H1 (cell line): ENCODE results near the gene TEKT5. TPM values are rescaled to one million over a fixed set of nuclear protein-coding genes. Genes with fewer than 3 reads are reported as not detected.

Experiments
- CTCF ChIA-PET: fragments of 300-600 bp; sonication (Branson Sonifier 250); formaldehyde crosslinking; loops from one replicate; lab custom pipeline; 2021; ENCODE audit not compliant: partially characterized antibody; lab: Charles Lee
- POLR2A ChIA-PET: fragments of 300-600 bp; sonication (Branson Sonifier 250); formaldehyde crosslinking; loops from one replicate; lab custom pipeline; 2021; ENCODE audit warnings: inconsistent platforms; ENCODE audit not compliant: partially characterized antibody; lab: Charles Lee
- DNase-seq, 2 experiments: peaks; one replicate each; pipeline versions ENCODE4 v3.0.0 to v3.0.0-alpha.2; 2010 to 2022; ENCODE audit warnings: low spot score in 2 of 2, low read depth in 1 of 2, mixed read lengths in 1 of 2
- FAIRE-seq: peaks from 2 replicates; lab custom pipeline; 2011; peaks lifted over from hg19 to GRCh38; lab: Jason Lieb, UNC
- H2AFZ ChIP-seq: 2 replicates; pipeline ENCODE4 v1.8.1; 2012; ENCODE audit warnings: low read length, inconsistent platforms
- H2AK5ac ChIP-seq: 2 replicates; pipeline ENCODE4 v1.6.1; 2013; ENCODE audit warnings: low read depth, low read length
- H2BK120ac ChIP-seq: replicated peaks from 2 replicates; pipeline ENCODE3; 2013; ENCODE audit warnings: low read depth, low read length, inconsistent platforms
- H2BK12ac ChIP-seq: 2 replicates; pipeline ENCODE4 v1.6.1; 2013; ENCODE audit warnings: low read depth, low read length
- H2BK15ac ChIP-seq: 2 replicates; pipeline ENCODE4 v1.6.1; 2013; ENCODE audit warnings: low read length
- H2BK20ac ChIP-seq: 2 replicates; pipeline ENCODE4 v1.6.1; 2013; ENCODE audit warnings: low read length
- H2BK5ac ChIP-seq: 2 replicates; pipeline ENCODE4 v1.6.1; 2013; ENCODE audit warnings: low read depth, low read length
- H3K14ac ChIP-seq: 2 replicates; pipeline ENCODE4 v1.6.1; 2013; ENCODE audit warnings: inconsistent platforms; ENCODE audit not compliant: insufficient read length
- H3K18ac ChIP-seq: 2 replicates; pipeline ENCODE4 v1.6.1; 2013; ENCODE audit warnings: low read length; ENCODE audit errors: extremely low read depth
- H3K23ac ChIP-seq: 2 replicates; pipeline ENCODE4 v1.6.1; 2013; ENCODE audit warnings: inconsistent platforms; ENCODE audit not compliant: insufficient read length
- H3K23me2 ChIP-seq: 2 replicates; pipeline ENCODE4 v1.6.1; 2013; ENCODE audit warnings: low read depth, low read length
- H3K27ac ChIP-seq: 2 replicates; pipeline ENCODE4 v1.6.1; 2011; ENCODE audit warnings: low read depth, low read length, inconsistent platforms
- H3K27me3 ChIP-seq, 4 experiments: replicated peaks in 1 of 4; 1 replicate in 1 of 4; 2 replicates in 3 of 4; pipeline versions ENCODE4 v1.6.1 to v1.8.1; 2011 to 2013; ENCODE audit warnings: low read length in 3 of 4, mild to moderate bottlenecking in 3 of 4, inconsistent platforms in 2 of 4, mixed read lengths in 2 of 4, moderate library complexity in 1 of 4; ENCODE audit not compliant: control insufficient read depth in 3 of 4, insufficient read depth in 3 of 4; ENCODE audit errors: extremely low read depth in 1 of 4
- H3K36me3 ChIP-seq, 4 experiments: 2 replicates each; pipeline versions ENCODE4 v1.6.1 to v1.8.1; 2011 to 2013; ENCODE audit warnings: mild to moderate bottlenecking in 4 of 4, low read length in 3 of 4, moderate library complexity in 2 of 4, control low read depth in 1 of 4, inconsistent platforms in 1 of 4; ENCODE audit not compliant: insufficient read depth in 4 of 4, control insufficient read depth in 2 of 4
- H3K4ac ChIP-seq: replicated peaks from 2 replicates; pipeline ENCODE3; 2013; ENCODE audit warnings: low read length, low read depth, mixed read lengths, inconsistent platforms; ENCODE audit not compliant: insufficient read length
- H3K4me1 ChIP-seq, 4 experiments: replicated peaks in 1 of 4; 1 replicate in 1 of 4; 2 replicates in 3 of 4; pipeline versions ENCODE4 v1.6.1 to v1.8.1; 2011 to 2013; ENCODE audit warnings: low read length in 3 of 4, inconsistent platforms in 2 of 4, mixed read lengths in 1 of 4; ENCODE audit not compliant: insufficient read depth in 4 of 4, control insufficient read depth in 3 of 4
- H3K4me2 ChIP-seq, 2 experiments: 2 replicates each; pipeline versions ENCODE4 v1.6.1 to v1.8.1; 2011 to 2013; ENCODE audit warnings: low read depth in 2 of 2, low read length in 2 of 2, control low read depth in 1 of 2, inconsistent platforms in 1 of 2, mild to moderate bottlenecking in 1 of 2; ENCODE audit not compliant: insufficient read depth in 1 of 2
- H3K4me3 ChIP-seq, 4 experiments: fragments of 200-600, 300-600 bp in 1 of 4; sonication (generic), shearing (Covaris generic), sonication (Bioruptor Twin) in 1 of 4; 2 replicates each; pipeline versions ENCODE4 v1.5.1 to v1.8.1; 2011 to 2016; ENCODE audit warnings: low read length in 4 of 4, low read depth in 3 of 4, control low read depth in 2 of 4, inconsistent platforms in 2 of 4, mild to moderate bottlenecking in 2 of 4, mixed read lengths in 1 of 4, moderate library complexity in 1 of 4; ENCODE audit not compliant: insufficient read depth in 2 of 4; ENCODE audit errors: extremely low read depth in 1 of 4
- H3K56ac ChIP-seq: replicated peaks from 2 replicates; pipeline ENCODE3; 2013; ENCODE audit warnings: low read depth, mild to moderate bottlenecking, mixed read lengths, low read length, inconsistent platforms; ENCODE audit not compliant: insufficient read length
- H3K79me1 ChIP-seq: 2 replicates; pipeline ENCODE4 v1.6.1; 2013; ENCODE audit warnings: low read depth, low read length, control low read depth
- H3K79me2 ChIP-seq, 2 experiments: 2 replicates each; pipeline versions ENCODE4 v1.6.1 to v1.8.1; 2012 to 2013; ENCODE audit warnings: low read length in 2 of 2, mild to moderate bottlenecking in 2 of 2, inconsistent platforms in 1 of 2; ENCODE audit not compliant: insufficient read depth in 2 of 2, control insufficient read depth in 1 of 2
- H3K9ac ChIP-seq, 4 experiments: replicated peaks in 1 of 4; 1 replicate in 1 of 4; 2 replicates in 3 of 4; pipeline versions ENCODE4 v1.6.1 to v1.8.1; 2011 to 2013; ENCODE audit warnings: low read depth in 3 of 4, low read length in 3 of 4, control low read depth in 2 of 4, mild to moderate bottlenecking in 2 of 4, moderate library complexity in 2 of 4, inconsistent platforms in 1 of 4; ENCODE audit errors: extremely low read depth in 1 of 4
- H3K9me3 ChIP-seq, 2 experiments: 2 replicates each; pipeline versions ENCODE4 v1.6.1 to v1.8.1; 2012 to 2013; ENCODE audit warnings: mild to moderate bottlenecking in 2 of 2, moderate library complexity in 2 of 2, control low read depth in 1 of 2, inconsistent platforms in 1 of 2, low read depth in 1 of 2, low read length in 1 of 2, mixed read lengths in 1 of 2; ENCODE audit not compliant: insufficient read depth in 2 of 2
- H4K20me1 ChIP-seq, 2 experiments: replicated peaks in 1 of 2; 2 replicates each; pipeline versions ENCODE3 to v1.8.1; 2011 to 2013; ENCODE audit warnings: inconsistent platforms in 2 of 2, low read length in 2 of 2, mild to moderate bottlenecking in 1 of 2; ENCODE audit not compliant: insufficient read depth in 2 of 2, control insufficient read depth in 1 of 2
- H4K5ac ChIP-seq: 2 replicates; pipeline ENCODE4 v1.6.1; 2013; ENCODE audit warnings: low read length, low read depth, mixed read lengths, inconsistent platforms; ENCODE audit not compliant: insufficient read length
- H4K8ac ChIP-seq: 2 replicates; pipeline ENCODE4 v1.8.0; 2013; ENCODE audit warnings: mild to moderate bottlenecking, moderate library complexity, low read length, inconsistent platforms; ENCODE audit not compliant: insufficient read depth; ENCODE audit errors: extremely low read depth
- H4K91ac ChIP-seq: replicated peaks from 2 replicates; pipeline ENCODE3; 2013; ENCODE audit warnings: low read length, mixed read lengths, inconsistent platforms; ENCODE audit not compliant: insufficient read length
- BRCA1 ChIP-seq: IDR thresholded peaks from 2 replicates; pipeline ENCODE4 v1.6.1; 2012; ENCODE audit warnings: low read depth, low read length, improper control_type of control experiment
- CHD2 ChIP-seq: IDR thresholded peaks from 2 replicates; pipeline ENCODE4 v1.6.1; 2012; ENCODE audit warnings: low read length, improper control_type of control experiment
- EP300 ChIP-seq, 2 experiments: IDR thresholded peaks; 1 replicate in 1 of 2; 2 replicates in 1 of 2; pipeline ENCODE4 v1.6.1; 2011 to 2012; ENCODE audit warnings: low read depth in 2 of 2, low read length in 2 of 2, mild to moderate bottlenecking in 2 of 2, borderline replicate concordance in 1 of 2, inconsistent platforms in 1 of 2, moderate library complexity in 1 of 2
- HDAC2 ChIP-seq, 2 experiments: fragments of 300-600 bp in 1 of 2; sonication (generic) in 1 of 2; IDR thresholded peaks; 2 replicates each; pipeline ENCODE4 v1.6.1; 2011 to 2012; ENCODE audit warnings: low read depth in 2 of 2, low read length in 2 of 2, mild to moderate bottlenecking in 2 of 2, moderate library complexity in 2 of 2, borderline replicate concordance in 1 of 2, inconsistent platforms in 1 of 2
- KDM1A ChIP-seq: fragments of 200-600, 300-600 bp; sonication (generic); IDR thresholded peaks from 2 replicates; pipeline ENCODE4 v1.7.1; 2016; ENCODE audit warnings: mild to moderate bottlenecking, low read length, borderline replicate concordance
- KDM5A ChIP-seq: fragments of 200-600 bp; IDR thresholded peaks from 2 replicates; pipeline ENCODE4 v1.7.1; 2012; ENCODE audit warnings: mild to moderate bottlenecking, low read length, inconsistent platforms, mixed read lengths
- NRF1 ChIP-seq: IDR thresholded peaks from 2 replicates; pipeline ENCODE4 v1.6.1; 2011; ENCODE audit warnings: mild to moderate bottlenecking, low read depth, low read length, improper control_type of control experiment
- PHF8 ChIP-seq: fragments of 200-600 bp; sonication (generic); conservative IDR thresholded peaks from 2 replicates; pipeline ENCODE4 v1.7.1; 2012; ENCODE audit warnings: low read depth, mild to moderate bottlenecking, inconsistent platforms, low read length, moderate library complexity
- RBBP5 ChIP-seq: IDR thresholded peaks from 2 replicates; pipeline ENCODE4 v1.7.1; 2012; ENCODE audit warnings: low read depth, mild to moderate bottlenecking, inconsistent platforms, low read length, moderate library complexity, borderline replicate concordance
- RFX5 ChIP-seq: IDR thresholded peaks from 2 replicates; pipeline ENCODE4 v1.6.1; 2011; ENCODE audit warnings: low read depth, low read length, improper control_type of control experiment, borderline replicate concordance
- TAF7 ChIP-seq: optimal IDR thresholded peaks from 2 replicates; pipeline ENCODE3; 2011; ENCODE audit warnings: low read depth, mild to moderate bottlenecking, inconsistent platforms, low read length, moderate library complexity, borderline replicate concordance
- TBP ChIP-seq: IDR thresholded peaks from 2 replicates; pipeline ENCODE4 v1.6.1; 2011; ENCODE audit warnings: low read depth, low read length, improper control_type of control experiment
- TCF12 ChIP-seq: IDR thresholded peaks from 2 replicates; pipeline ENCODE4 v1.6.1; 2011; ENCODE audit warnings: low read depth, mild to moderate bottlenecking, low read length
- WGBS, 2 experiments: shearing (Covaris generic) in 1 of 2; methylation state at CpG; one replicate each; pipeline versions ENCODE4 v1.1.6 to v1.1.7; 2013 to 2015; ENCODE audit warnings: low lambda C conversion rate in 2 of 2, mixed read lengths in 2 of 2, inconsistent platforms in 1 of 2, low coverage in 1 of 2, missing lambda C conversion rate in 1 of 2; ENCODE audit not compliant: insufficient replicate concordance in 2 of 2, insufficient coverage in 1 of 2, insufficient read length in 1 of 2; ENCODE audit errors: extremely low coverage in 1 of 2, missing lambda C conversion rate in 1 of 2; 5-methylcytosine and 5-hydroxymethylcytosine counted together
- polyA plus RNA-seq, 7 experiments: library from polyadenylated mRNA; depleted of rRNA in 3 of 7; stranded (reverse) in 5 of 7; unstranded in 2 of 7; fragments of >200 nt in 5 of 7; fragments of 200-250 nt in 2 of 7; gene quantifications; 1 replicate in 5 of 7; 2 replicates in 1 of 7; 4 replicates in 1 of 7; pipeline versions ENCODE4 v1.2.1 to v1.2.3, GENCODE V29; 2011 to 2013; ENCODE audit warnings: missing spikeins in 2 of 7, mixed read lengths in 2 of 7
- total RNA-seq: library from RNA; stranded (reverse); fragmentation: NEBNext Ultra II Directional; extraction: Animal tissue kit (Norgen Biotek cat#: 25700); gene quantifications from 2 replicates; pipeline ENCODE4 v1.2.1, GENCODE V29; 2021
- TF ChIP-seq, protein P1 (sequence below): IDR thresholded peaks from 2 replicates; pipeline ENCODE4 v1.6.1; 2012; ENCODE audit warnings: inconsistent platforms

The TEKT5 gene
- total and polyA plus RNA-seq, 2 of the 8 experiments (the other 6 are each of a cell fraction or from before 2014, with no cell fraction given), result 0.95 TPM; not detected in 1

- Histone ChIP-seq H3K4me1 (peaks cover 2 to 15% (median 12%) of the 10 kb centered on the region in 4 experiments; a peak in 4 of 7 replicates), H4K20me1 (no peaks in the 10 kb centered on the region), H3K27ac (no peak overlapping the region), H3K56ac (no peak overlapping the region), H4K5ac (no peak overlapping the region), H2BK5ac (no peak overlapping the region; the same call in 1 of the 2 replicates), H2BK20ac (no peak overlapping the region), H3K36me3 (no peaks in the 10 kb centered on the region), H3K4me2 (no peak overlapping the region), H3K4ac (no peak overlapping the region), H3K9me3 (no peaks in the 10 kb centered on the region), H3K23me2 (no peaks in the 10 kb centered on the region), H2BK15ac (no peak overlapping the region; the same call in 1 of the 2 replicates), H3K23ac (no peak overlapping the region), H3K9ac (no peak overlapping the region), H3K79me2 (no peaks in the 10 kb centered on the region), H3K79me1 (no peaks in the 10 kb centered on the region), H3K4me3 (no peak overlapping the region), H4K91ac (no peak overlapping the region), H4K8ac (no peak overlapping the region), H2AFZ (no peak overlapping the region), H2BK12ac (peak overlapping the region; percentile 27; the same call in 1 of the 2 replicates), H3K27me3 (no peaks in the 10 kb centered on the region; a peak in 1 of 7 replicates), H3K14ac (no peak overlapping the region), H3K18ac (no peak overlapping the region), H2BK120ac (no peak overlapping the region), H2AK5ac (no peak overlapping the region)
- ChIA-PET POLR2A (no interaction called here), CTCF (interaction anchor here (0.7 to 1.0 kb wide), 3 partner anchors 15 to 189 kb away, joined by 3 to 5 read pairs (median 3); no protein-coding TSS in a partner anchor)
- WGBS, 2 experiments, result 83% methylated on average over 6 of the region's 6 CpGs; no CpG with 5 or more reads in 1 of the 2 experiments
- FAIRE-seq, result no peak
- DNase-seq, result no peak
- no peak for TF ChIP-seq KDM5A
- no peak for TF ChIP-seq TBP
- TF ChIP-seq RBBP5, result no peak
- TF ChIP-seq, protein P1, sequence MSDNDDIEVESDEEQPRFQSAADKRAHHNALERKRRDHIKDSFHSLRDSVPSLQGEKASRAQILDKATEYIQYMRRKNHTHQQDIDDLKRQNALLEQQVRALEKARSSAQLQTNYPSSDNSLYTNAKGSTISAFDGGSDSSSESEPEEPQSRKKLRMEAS, result no peak
- TF ChIP-seq TCF12, result no peak
- no peak for TF ChIP-seq KDM1A
- no peak for TF ChIP-seq PHF8
- no peak for TF ChIP-seq CHD2
- no peak for TF ChIP-seq TAF7
- TF ChIP-seq BRCA1, result no peak
- no peak for TF ChIP-seq EP300 (IDR thresholded peaks at IDR 0.05; ENCODE audit: borderline replicate concordance in 1 of 2, low read depth in 2 of 2, low read length in 2 of 2)
- TF ChIP-seq HDAC2 (IDR thresholded peaks at IDR 0.05; ENCODE audit: borderline replicate concordance in 1 of 2, low read depth in 2 of 2, low read length in 2 of 2), result no peak
- no peak for TF ChIP-seq RFX5
- no peak for TF ChIP-seq NRF1
Measured at GRCh38 chr16:10644092-10644491, 50.6 kb downstream of the TEKT5 start.
